ENCODE data around the gene CCDC40. TPM values are rescaled to one million over a fixed set of nuclear protein-coding genes. Genes with fewer than 3 reads are reported as not detected.

Gene CCDC40
- total and polyA plus RNA-seq, 10 of the 15 experiments (the other 5 are each of a cell fraction or from before 2014, with no cell fraction given) = 0.06 to 0.10 TPM; not detected in 8

GRCh38 chr17:80033840-80034239, 2.6 kb upstream of the CCDC40 start:
- FAIRE-seq (no peak), ATAC-seq (no peak), DNase-seq (ENCODE audit: low read depth, low spot score) (no peak)
- Histone ChIP-seq H3K27ac (ENCODE audit: control insufficient read depth, insufficient read depth) (no peak overlapping the region), H3K27me3 (replicated peaks in 1 of 2; ENCODE audit: control insufficient read depth in 2 of 2, insufficient read depth in 2 of 2, low read length in 1 of 2) (peaks cover 3 to 4% of the 10 kb centered on the region in 2 experiments; a peak in 3 of 4 replicates), H3K9ac (ENCODE audit: control insufficient read depth, insufficient read depth, low read length) (no peak overlapping the region), H3K9me3 (replicated peaks; ENCODE audit: control insufficient read depth, insufficient read depth, low read length) (no peaks in the 10 kb centered on the region), H3K4me2 (ENCODE audit: control insufficient read depth, insufficient read depth) (no peak overlapping the region), H3K4me3 (no peak overlapping the region), H3K4me1 (ENCODE audit: control insufficient read depth, insufficient read depth, low read length) (no peaks in the 10 kb centered on the region), H3K36me3 (ENCODE audit: control insufficient read depth in 2 of 2, insufficient read depth in 2 of 2, low read length in 1 of 2) (no peaks in the 10 kb centered on the region), H2AFZ (ENCODE audit: control insufficient read depth, low read depth, low read length) (no peak overlapping the region), H4K20me1 (ENCODE audit: control insufficient read depth, insufficient read depth) (no peaks in the 10 kb centered on the region; the same call in 1 of the 2 replicates), H3K79me2 (ENCODE audit: control insufficient read depth, insufficient read depth, low read length) (no peaks in the 10 kb centered on the region)
- POLR2A ChIA-PET = no interaction called here
- in situ Hi-C loops (cut with MboI) (no loop called here), intact Hi-C loops (cut with micrococcal nuclease; ENCODE audit: unreplicated experiment) (no loop called here)
- WGBS (ENCODE audit: insufficient coverage, insufficient replicate concordance, low lambda C conversion rate, missing lambda C conversion rate) = 69% methylated on average over 4 of the region's 4 CpGs
- SMC1A ChIA-PET (ENCODE audit: uncharacterized antibody, unreplicated experiment) = no interaction called here
- no TSS peak for BruUV-seq (replicated peaks)
- RAD21 ChIA-PET (ENCODE audit: unreplicated experiment) = no interaction called here
- CTCF ChIA-PET = interaction anchor here (0.7 to 1.0 kb wide), 3 partner anchors 16 to 235 kb away, joined by 3 read pairs; no protein-coding TSS in a partner anchor
- TF ChIP-seq SIN3A (IDR thresholded peaks at IDR 0.05; ENCODE audit: low read depth, low read length) (no peak), BHLHE40 (IDR thresholded peaks at IDR 0.05; ENCODE audit: borderline replicate concordance in 1 of 2, low read depth in 2 of 2, low read length in 1 of 2) (no peak), FOXK2 (IDR thresholded peaks at IDR 0.05) (no peak), ZBTB33 (IDR thresholded peaks at IDR 0.05) (no peak), BACH1 (IDR thresholded peaks at IDR 0.05; ENCODE audit: borderline replicate concordance) (no peak), CREB1 (IDR thresholded peaks at IDR 0.05; ENCODE audit: low read depth) (no peak), SMAD5 (IDR thresholded peaks at IDR 0.05; ENCODE audit: low read depth) (no peak), CBX3 (IDR thresholded peaks at IDR 0.05; ENCODE audit: borderline replicate concordance, low read depth) (no peak), NFYB (IDR thresholded peaks at IDR 0.05; ENCODE audit: insufficient read depth, low read depth, low read length) (no peak), ATF7 (IDR thresholded peaks at IDR 0.05; ENCODE audit: low read depth) (no peak), TCF3 (IDR thresholded peaks at IDR 0.05; ENCODE audit: borderline replicate concordance, insufficient read depth, low read depth, low read length) (no peak), SREBF1 (IDR thresholded peaks at IDR 0.05; ENCODE audit: low read length) (no peak)
